DND-41 (cell line): ENCODE results near the gene WNT1.

ENCODE experiments used
- CTCF ChIP-seq: IDR thresholded peaks from 2 replicates; pipeline ENCODE4 v1.5.1; 2012; ENCODE audit warnings: borderline replicate concordance, low read length, moderate library complexity, mild to moderate bottlenecking; ENCODE audit not compliant: poor library complexity, severe bottlenecking; ENCODE audit errors: extremely low read depth
- EZH2 ChIP-seq: IDR thresholded peaks from 3 replicates; pipeline ENCODE4 v1.6.1; 2012; ENCODE audit warnings: borderline replicate concordance, low read depth, mild to moderate bottlenecking, moderate library complexity, low read length, inconsistent platforms; ENCODE audit not compliant: severe bottlenecking

DNA sequence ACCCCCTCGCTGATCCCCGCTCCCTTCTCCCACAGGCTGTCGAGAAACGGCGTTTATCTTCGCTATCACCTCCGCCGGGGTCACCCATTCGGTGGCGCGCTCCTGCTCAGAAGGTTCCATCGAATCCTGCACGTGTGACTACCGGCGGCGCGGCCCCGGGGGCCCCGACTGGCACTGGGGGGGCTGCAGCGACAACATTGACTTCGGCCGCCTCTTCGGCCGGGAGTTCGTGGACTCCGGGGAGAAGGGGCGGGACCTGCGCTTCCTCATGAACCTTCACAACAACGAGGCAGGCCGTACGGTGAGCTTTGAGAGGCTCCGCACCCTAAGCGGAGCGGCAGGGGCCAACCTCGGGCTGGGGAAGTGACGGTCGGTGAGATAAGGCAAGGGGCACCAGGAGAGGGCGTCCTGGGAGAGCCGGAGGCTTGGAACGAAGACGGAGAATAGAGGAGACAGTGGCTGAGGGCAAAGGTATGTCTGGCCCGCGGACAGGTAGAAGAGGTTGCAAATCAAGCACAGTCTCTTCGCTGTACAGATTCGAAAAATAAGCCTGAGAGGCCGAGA lies 2.3 kb downstream of the WNT1 start:
- TF ChIP-seq CTCF (no peak), EZH2 (no peak)
